GM19193 (cell line): ENCODE results near the gene PPFIBP1.

Source experiments
- POLR2A ChIP-seq: IDR thresholded peaks from 4 replicates; pipeline ENCODE4 v1.6.1; 2011; ENCODE audit not compliant: insufficient read depth, insufficient read length; ENCODE audit errors: extremely low read depth

The PPFIBP1 gene

DNA sequence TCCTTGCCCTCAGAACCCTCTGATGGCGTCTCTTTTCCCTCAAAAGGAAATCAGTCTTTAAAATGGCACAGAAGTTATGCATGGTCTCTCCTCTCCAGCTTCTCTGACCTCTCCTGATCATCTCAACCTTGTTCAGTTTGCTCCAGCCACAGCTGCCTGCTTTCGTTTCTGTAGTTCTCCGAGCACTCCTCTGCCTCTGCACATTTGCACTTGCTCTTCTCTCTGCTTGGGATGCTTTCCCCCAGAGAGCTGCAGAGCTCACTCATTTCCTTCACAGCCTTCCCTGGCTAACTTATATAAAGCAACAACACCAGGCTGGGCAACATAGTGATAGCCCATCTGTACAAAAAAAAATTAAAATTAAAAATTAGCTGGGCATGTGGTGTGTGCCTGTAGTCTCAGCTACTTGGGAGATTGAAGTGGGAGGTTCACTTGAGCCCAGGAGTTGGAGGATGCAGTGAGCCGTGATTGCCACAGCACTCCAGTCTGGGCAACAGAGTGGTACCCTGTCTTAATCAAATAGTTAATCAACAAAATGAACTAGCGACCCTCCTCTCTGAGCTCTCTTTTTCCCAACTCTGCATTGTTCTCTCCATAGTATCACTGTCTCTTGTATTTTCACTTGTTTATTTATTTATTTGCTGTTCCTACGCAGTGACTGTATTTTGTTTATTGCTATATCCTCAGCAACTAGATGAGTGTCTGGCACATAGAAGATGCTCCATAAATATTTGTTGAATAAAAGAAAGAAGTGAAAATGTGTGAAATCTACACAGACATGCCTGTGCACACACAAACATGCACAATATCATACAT, 37.7 kb downstream of the PPFIBP1 start:
- no peak for TF ChIP-seq POLR2A

DNA sequence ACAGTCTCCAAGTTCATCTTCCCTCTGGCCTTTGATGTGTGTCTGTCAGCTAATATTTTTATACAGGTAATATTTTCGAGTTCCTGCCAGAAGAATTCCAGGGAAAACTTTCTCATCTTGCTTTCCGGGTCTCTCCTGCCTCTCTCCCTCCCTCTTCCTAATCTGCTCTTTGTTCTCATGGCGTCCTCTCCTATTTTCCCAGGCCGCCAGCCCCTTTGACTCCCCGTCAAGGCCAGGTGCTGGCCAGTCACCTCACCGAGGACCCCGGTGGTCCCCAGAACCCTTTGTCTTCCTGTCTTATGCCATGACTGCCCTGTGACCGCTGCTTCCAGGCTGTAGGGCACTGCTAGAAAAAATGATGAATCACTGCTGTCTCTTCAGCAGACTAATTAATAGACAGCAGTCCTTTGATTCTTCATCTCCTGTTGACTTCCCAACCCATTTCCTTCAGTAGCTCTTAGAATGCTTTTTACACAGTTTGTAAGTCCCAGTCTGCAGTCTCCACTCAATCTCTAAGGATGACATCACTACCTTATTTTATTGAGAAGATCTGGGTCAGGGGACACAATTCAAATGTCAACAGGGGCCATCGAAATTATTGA, 40.7 kb downstream of the PPFIBP1 start:
- TF ChIP-seq POLR2A: no peak

DNA sequence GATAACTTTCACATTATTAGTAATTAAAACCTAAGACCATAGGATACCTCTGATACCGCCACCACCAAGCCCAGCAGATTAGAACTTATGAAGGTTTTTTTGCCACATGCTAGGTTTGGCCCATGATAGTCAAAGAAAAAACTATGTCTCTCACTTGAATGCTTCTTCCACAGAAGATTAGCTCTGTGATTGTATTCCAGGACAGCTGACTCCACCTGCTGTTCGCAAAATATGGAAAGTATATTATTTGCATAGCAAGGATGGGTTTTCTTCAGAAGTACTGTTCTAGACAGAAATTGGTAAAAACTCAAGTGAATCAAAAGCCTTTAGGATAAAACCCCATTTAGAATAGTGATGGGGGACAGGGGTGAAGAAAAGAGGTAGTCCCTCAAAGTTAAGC, 42.2 kb downstream of the PPFIBP1 start:
- TF ChIP-seq POLR2A: no peak

DNA sequence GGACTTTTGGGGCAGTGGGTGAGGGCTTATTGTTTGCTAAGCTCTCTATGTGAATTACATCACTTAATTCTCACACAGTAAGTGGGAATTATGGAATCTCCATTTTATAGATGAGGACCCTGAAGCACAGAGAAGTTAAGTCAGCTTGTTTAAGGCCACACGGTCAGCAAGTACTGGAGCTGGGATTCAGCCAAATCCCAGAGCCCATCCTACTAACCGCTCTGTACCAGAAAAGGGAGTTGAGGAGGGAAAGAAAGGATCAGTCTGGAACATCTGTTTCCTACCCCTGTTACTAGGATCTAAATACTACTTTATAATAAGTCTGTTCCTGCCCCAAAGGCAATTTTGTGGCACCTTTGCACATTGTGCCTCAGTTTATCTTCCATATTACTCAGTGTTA, 42.6 kb downstream of the PPFIBP1 start:
- no peak for TF ChIP-seq POLR2A

DNA sequence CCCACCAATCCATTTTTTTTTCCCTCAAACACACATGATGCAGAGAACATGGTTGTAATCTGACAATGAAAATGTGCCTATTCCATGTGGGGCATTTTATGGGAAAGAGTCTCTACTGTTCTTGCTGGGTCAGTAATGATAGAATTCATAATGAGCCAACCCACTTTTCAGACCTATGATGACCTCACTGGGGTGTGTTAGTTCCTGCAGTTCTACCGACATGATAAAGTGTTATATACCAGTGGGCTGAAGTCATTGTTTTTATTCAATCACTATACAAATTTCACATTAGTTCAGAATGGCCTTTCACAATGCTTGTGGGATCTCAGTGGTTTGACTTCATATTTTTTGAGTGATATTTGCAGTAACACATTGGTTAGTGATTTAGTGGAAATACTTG, 47.5 kb downstream of the PPFIBP1 start:
- TF ChIP-seq POLR2A: no peak

DNA sequence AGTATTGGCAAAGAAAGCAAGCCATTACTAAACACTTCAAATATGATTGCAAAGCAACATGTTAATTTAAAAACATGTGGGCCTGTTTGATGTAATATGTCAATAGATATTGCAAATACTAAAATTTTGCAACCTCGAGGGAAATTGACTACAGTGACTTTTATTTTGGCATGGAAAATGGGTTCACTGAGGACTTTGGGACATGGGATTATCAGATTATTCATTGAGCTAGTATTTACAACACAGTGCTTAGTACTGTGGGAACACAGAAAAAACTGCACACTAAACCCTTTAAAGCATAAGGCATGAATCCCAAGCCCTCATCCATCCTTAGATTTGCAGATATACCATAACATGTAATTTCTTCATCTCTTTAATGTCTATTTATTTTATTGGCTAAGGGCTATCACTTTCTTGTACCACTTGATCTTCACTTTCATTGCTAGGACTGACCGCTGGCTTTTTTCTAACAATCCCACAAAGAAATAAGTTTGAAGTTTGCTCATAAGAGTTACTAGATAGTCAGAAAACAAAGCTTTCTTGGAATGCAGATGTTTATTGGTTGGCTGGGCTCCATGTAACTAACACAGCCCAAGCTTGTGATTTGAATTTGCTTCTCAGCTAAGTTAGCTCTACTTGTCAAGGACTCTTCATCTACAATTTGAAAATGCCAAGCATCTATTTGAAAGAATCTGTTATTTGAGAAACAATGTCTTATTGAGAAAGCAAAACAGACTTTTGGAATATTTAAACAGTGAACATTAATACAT, 48.7 kb downstream of the PPFIBP1 start:
- TF ChIP-seq POLR2A: no peak

DNA sequence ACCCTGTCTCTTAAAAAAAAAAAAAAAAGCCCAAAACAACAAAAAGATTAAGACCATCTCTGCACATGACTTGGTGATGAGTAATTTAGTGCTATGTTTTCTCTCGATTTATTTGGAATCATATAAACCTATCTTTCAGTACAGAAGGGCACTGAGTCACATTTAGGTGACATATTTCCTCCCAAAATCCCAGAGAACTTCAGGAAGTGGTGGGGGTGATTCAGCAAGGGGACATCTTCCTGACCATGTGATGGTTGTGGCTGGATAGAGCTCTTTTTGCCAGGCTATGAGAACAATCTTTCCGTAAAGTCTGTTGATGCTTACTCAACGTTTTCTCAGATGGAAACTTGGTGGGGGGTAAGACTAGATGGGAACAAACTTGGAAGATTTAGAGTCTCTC, 50.0 kb downstream of the PPFIBP1 start:
- TF ChIP-seq POLR2A: no peak

DNA sequence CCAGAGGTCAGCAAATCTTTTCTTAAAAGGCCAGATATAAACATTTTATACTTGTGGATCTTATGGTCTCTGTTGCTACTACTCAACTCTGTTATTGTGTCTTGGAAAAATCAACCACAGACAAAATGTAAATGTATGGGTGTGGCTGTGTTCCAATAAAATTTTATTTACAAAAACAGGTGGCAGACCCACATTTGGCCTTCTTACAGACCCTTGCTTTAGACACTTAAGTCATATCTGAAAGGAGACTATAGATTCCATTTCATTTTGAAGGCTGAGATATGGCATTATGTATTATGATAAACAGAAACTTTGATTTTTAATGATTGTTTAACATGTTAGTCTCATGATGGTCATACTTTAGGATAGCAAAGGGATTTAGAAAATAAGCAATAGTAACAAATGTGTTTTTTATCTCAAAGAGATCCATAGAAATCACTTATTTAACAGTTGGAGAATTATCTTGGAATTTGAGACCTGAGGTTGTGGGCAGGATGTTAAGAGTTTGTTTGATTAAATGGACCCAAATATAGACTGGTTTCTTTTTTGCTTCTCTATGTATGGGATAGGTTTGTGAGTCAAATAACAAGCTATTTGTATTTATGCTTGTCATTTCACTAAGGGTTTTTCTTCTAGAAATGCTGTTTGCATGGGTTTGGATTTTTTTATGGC, 51.2 kb downstream of the PPFIBP1 start:
- no peak for TF ChIP-seq POLR2A

DNA sequence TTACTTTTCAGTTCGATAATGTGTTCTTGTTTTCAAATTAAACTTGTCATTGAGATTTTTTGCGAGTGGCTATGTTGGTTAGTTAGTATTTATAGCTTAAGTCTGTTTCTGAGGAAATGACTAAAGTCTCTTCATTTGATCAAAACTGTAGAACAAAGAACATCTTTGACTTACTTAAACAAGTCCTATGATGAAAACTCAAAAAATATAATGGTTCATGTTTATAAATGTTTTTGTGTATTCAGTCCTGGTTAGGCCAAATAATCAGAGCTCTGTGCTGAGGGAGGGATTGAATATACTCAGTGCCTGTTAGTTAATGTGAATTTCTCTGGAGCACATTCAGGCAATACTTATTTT, 51.7 kb downstream of the PPFIBP1 start:
- no peak for TF ChIP-seq POLR2A

DNA sequence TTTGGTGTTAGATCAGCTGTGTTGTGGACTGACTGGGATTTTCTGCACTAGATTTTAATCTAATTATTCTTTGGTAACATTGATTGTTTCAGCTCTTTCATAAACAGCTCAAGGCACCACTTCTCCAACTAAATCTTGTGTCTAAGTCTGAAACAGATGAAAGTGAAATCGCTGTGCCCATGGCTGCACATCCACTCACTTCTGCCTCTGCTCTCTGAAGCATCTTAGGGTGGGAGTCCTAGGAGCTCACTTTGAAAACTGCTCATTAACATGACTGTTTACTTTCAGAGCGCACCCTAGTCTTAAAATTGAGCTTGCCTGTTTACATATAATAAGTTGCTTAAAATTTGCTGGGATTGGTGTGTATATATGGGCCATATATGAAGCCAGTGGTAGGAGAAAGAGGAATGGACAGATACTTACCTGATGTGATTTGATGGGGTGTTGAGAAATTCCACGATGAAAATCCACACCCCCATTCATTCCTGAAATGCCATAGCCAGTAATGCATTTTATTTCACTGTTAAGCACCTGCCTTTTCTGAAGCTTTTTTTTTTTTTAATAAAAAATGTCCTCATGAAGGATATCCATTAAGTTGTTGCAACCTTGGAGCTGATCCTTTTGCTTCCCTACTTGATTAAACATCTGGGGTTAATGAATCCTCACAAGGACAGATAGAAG, 52.8 kb downstream of the PPFIBP1 start:
- TF ChIP-seq POLR2A: no peak

DNA sequence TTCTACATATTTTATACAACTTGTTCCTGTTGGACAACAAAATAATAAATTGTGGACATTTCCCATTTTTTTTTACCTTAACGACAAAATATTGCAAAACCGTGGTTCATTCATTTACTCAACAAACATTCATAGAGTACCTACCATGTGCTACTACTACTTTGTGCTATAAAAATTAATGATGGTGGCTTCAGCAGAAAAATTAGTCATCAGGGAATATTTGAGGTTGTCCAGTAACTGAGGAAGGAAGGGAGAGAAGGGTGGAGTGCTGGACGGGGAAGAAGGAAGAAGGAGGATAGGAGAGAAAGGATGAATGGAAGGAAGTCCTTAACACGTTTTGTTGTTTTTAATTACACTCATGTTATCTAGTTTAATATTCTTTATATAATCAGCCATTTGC, 53.7 kb downstream of the PPFIBP1 start:
- TF ChIP-seq POLR2A: no peak

DNA sequence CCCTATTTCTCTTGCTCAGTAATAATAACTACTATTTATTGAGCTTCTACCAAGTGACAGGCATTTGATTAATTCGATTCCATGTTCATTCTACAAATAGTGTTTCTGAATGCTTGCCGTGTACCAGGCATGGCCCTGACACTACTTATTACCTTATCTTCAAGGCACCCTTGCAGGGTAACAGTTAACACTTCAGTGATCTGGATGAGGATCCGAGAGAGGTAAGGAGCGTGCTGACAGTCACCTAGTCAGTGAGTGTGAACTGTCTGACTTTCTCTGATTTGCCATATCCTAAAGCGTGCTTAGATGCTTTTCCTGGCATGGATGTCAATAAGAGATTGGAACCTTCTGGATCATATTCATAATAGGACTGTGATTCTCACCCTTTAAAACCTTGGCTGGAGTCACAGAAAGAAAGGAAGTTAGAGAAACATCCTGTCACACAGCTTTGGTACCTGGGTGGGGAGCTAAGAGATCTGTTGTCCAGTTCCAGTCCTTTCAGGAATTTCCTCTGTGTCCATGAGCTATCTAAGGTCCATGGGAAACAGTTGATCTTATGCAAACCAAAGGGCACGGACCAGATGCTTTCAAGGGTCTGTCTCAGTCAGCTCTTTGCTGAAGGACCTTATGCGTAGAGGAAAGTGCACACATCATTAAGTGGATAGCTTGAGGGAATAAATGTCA, 54.8 kb downstream of the PPFIBP1 start:
- TF ChIP-seq POLR2A: no peak

DNA sequence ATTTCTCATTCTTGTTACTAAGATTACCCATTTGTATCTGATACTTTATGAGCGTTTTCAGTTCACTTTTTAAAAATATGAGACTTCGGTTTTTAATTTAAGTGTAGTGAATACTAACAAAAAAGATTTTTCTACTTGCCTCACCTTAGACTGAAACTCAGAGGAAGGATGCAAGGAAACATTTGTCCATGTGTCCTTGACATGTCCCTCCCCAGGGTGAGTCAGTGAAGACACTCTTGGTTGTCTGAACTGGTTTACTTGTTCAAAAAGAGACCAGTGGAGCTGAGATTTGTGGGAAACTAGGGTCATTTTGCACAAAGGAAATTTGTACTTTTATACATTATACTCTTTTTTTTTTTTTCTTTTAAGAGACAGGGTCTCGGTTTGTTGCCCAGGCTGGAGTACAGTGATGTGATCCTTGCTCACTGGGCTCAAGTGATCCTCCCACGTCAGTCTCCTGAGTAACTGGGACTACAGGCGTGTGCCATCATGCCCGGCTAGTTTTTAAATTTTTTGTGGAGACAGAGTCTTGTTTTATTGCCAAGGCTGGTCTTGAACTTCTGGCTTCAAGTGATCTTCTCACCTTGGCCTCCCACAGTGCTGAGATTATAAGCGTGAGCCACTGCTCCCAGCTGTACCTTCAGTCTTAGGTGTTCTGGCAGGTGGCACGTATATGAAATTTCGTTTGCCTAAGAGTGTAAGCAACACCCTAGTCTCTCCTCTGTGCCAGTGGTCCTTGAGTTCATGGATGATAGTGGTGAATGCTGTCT, 56.7 kb downstream of the PPFIBP1 start:
- TF ChIP-seq POLR2A: no peak

DNA sequence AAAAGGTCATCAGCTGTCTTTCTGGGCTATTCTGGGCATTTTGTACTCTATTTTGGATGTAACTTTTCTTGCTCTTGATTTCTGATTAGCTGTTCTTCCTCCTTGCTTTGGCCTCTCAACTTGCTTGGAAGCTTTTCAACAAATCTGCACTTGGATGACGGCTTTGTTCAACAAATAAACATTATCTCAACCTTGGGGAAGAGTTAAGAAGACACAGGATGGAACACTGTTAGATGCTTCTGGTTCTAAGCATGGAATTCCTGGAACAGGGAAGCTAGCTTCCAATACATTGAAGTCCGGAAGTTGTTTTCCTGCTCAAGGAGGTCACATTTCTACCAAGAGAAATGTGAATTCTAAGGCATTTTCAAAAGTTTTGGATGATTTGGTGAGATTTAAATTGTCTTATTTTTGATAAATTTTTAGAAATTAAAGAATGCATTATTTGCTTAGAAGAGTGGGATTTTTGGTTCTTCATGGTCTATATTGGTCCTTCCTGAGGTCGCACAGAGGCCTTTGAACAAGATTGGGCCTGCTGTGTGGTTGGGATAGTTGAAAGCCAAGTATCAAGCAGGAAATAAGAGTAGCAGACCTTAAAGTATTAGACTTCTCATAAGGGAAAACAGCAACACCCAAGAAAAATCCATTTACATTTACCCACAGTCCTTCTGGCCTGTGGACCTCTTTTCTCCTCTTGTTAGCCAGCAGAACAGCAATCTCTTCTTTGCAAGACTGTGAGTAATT, 59.2 kb downstream of the PPFIBP1 start:
- no peak for TF ChIP-seq POLR2A

DNA sequence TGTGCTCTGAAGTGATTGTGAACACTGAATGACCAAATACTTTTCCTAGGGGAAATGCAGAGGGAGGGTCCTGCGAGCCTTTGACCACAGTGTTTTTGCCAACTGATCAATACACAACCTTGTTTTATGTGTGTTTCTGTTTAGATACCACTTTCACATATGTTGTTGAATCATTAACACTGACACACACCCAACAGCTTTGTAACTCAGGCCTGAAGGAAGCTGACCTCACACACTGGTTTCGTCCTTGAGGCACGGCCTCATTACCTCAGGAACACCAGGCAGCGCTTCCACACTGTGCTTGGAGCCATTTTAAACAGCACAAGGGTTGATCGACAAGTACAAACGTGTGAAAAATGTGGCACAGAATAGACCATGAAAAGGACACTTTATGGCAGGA, 60.0 kb downstream of the PPFIBP1 start:
- TF ChIP-seq POLR2A: no peak
